HEK293T (cell line): Measurements from ENCODE around the gene COX7A2.

ENCODE experiments used
- ARNT ChIP-seq: fragments of 450-650 bp; IDR thresholded peaks from 2 replicates; pipeline ENCODE4 v1.6.1; 2017; ENCODE audit warnings: mild to moderate bottlenecking
- BHLHE40 ChIP-seq: fragments of 450-650 bp; IDR thresholded peaks from 2 replicates; pipeline ENCODE4 v1.6.1; 2016; ENCODE audit warnings: mild to moderate bottlenecking, moderate library complexity, borderline replicate concordance
- ELF4 ChIP-seq: fragments of 450-650 bp; IDR thresholded peaks from 2 replicates; pipeline ENCODE4 v1.6.1; 2017; ENCODE audit warnings: antibody characterized with exemption
- FOXK2 ChIP-seq: fragments of 450-650 bp; IDR thresholded peaks from 2 replicates; pipeline ENCODE4 v1.6.1; 2016; ENCODE audit warnings: mild to moderate bottlenecking
- FOXM1 ChIP-seq: fragments of 450-650 bp; IDR thresholded peaks from 2 replicates; pipeline ENCODE4 v1.6.1; 2017; ENCODE audit warnings: mild to moderate bottlenecking, borderline replicate concordance
- L3MBTL2 ChIP-seq: fragments of 450-650 bp; conservative IDR thresholded peaks from 2 replicates; pipeline ENCODE4 v1.6.1; 2016; ENCODE audit warnings: mild to moderate bottlenecking
- LEF1 ChIP-seq: fragments of 450-650 bp; IDR thresholded peaks from 2 replicates; pipeline ENCODE4 v1.6.1; 2017; ENCODE audit warnings: mild to moderate bottlenecking, borderline replicate concordance
- NFRKB ChIP-seq: fragments of 450-650 bp; IDR thresholded peaks from 2 replicates; pipeline ENCODE4 v1.6.1; 2016; ENCODE audit warnings: mild to moderate bottlenecking, moderate library complexity
- PKNOX1 ChIP-seq: fragments of 450-650 bp; IDR thresholded peaks from 2 replicates; pipeline ENCODE4 v1.6.1; 2016
- SP1 ChIP-seq: fragments of 450-650 bp; IDR thresholded peaks from 2 replicates; pipeline ENCODE4 v1.6.1; 2017
- SUZ12 ChIP-seq: fragments of 450-650 bp; IDR thresholded peaks from 2 replicates; pipeline ENCODE4 v1.6.1; 2016; ENCODE audit warnings: mild to moderate bottlenecking
- TARDBP ChIP-seq: fragments of 450-650 bp; IDR thresholded peaks from 2 replicates; pipeline ENCODE4 v1.6.1; 2016

GRCh38 chr6:75222261-75222660, 21.3 kb downstream of the COX7A2 start:
- TF ChIP-seq TARDBP (no peak), LEF1 (no peak), FOXK2 (no peak), SUZ12 (no peak), L3MBTL2 (no peak), FOXM1 (no peak), SP1 (no peak), BHLHE40 (no peak), NFRKB (no peak), ELF4 (no peak), PKNOX1 (no peak), ARNT (no peak)
